M059J (cell line): Measurements from ENCODE around the gene VPS50. TPM values are rescaled to one million over a fixed set of nuclear protein-coding genes. Genes with fewer than 3 reads are reported as not detected.

ENCODE experiments used
- DNase-seq: peaks from one replicate; pipeline ENCODE4 v3.0.0-alpha.2; 2012; ENCODE audit warnings: low read depth
- total RNA-seq: library from RNA; depleted of rRNA; stranded (reverse); fragments of >200 nt; shearing (Covaris generic); gene quantifications from 2 replicates; pipeline ENCODE4 v1.2.3, GENCODE V29; 2014; rRNA removed

Gene VPS50
- total RNA-seq, 1 experiment from 2014 or later: 24.5 TPM

- DNase-seq: no peak
Measured at GRCh38 chr7:93402944-93403343, 170.8 kb downstream of the VPS50 start.

- no peak for DNase-seq
Measured at GRCh38 chr7:93407239-93407638, 175.1 kb downstream of the VPS50 start.

- DNase-seq: no peak
Measured at GRCh38 chr7:93409324-93409723, 177.2 kb downstream of the VPS50 start.

Other genes with a start within 250 kb of the VPS50 start
- 131 and 132 TPM in 2 replicates for gene SAMD9, start 114.4 kb upstream of the VPS50 start, total RNA-seq
- gene SAMD9L, start 84.0 kb upstream of the VPS50 start, total RNA-seq: 103 and 105 TPM in 2 replicates
- gene HEPACAM2, start 5.9 kb upstream of the VPS50 start, total RNA-seq: not detected in 2 replicates